ENCODE results near the gene EIPR1. TPM values are rescaled to one million over a fixed set of nuclear protein-coding genes. Genes with fewer than 3 reads are reported as not detected.

EIPR1 gene
- total and polyA plus RNA-seq, 2 donors (not counting 3 experiments of a cell fraction or from before 2014, with no cell fraction given), result 30.8 to 57.3 TPM

DNA sequence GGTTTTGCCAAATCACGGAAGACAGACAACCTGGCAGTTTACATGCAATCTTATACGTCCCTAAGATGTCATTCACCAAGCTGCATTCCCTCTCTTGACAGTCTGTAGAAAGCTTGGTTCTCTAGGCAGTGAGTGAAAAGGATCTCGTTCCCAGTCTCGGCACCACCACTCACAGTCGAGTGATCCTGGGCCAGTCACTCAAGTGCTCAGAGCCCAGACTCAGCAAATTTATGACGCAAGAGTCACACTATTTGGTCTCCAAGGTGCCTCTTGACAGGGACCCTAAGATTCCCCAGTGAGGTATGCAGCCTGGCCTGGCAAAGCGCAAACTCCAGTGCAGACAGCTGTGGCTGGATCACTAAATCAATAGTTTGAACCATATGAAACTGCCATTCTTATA is 77.9 kb downstream of the EIPR1 start:
- dilution Hi-C loops (cut with MboI; ENCODE audit: extremely low pct_ligation_motif_present, low sequenced_read_pairs) (no loop called here), intact Hi-C loops (cut with micrococcal nuclease) (loop anchor here (5.0 kb wide), 3 partner anchors 78 to 353 kb away; partner anchors contain the start of genes EIPR1 and TRAPPC12)
- H3K79me2 ChIP-seq (ENCODE audit: control insufficient read depth, insufficient read depth, low read length), result no peaks in the 10 kb centered on the region
- no peaks in the 10 kb centered on the region for H3K27me3 ChIP-seq (ENCODE audit: control insufficient read depth in 2 of 2, insufficient read depth in 2 of 2, low read length in 2 of 2)
- ChIA-PET POLR2A (no interaction called here), CTCF (no interaction called here)
- no peak overlapping the region for H3K27ac ChIP-seq (ENCODE audit: insufficient read depth, low read depth, low read length)
- no peaks in the 10 kb centered on the region for H4K20me1 ChIP-seq (replicated peaks; ENCODE audit: control insufficient read depth, extremely low read depth, insufficient read depth, low read length)
- BruUV-seq (replicated peaks), result no TSS peak
- H3K9me3 ChIP-seq (replicated peaks; ENCODE audit: control insufficient read depth, insufficient read depth, low read length), result no peaks in the 10 kb centered on the region
- no peak overlapping the region for H3K4me2 ChIP-seq (ENCODE audit: insufficient read depth, low read length)
- no peak for DNase-seq (ENCODE audit: low read depth, low spot score)
- H2AFZ ChIP-seq (ENCODE audit: low read depth, low read length), result no peak overlapping the region
- peaks cover 3% of the 10 kb centered on the region for H3K4me1 ChIP-seq (ENCODE audit: control insufficient read depth, extremely low read depth, insufficient read depth, low read length)
- H3K9ac ChIP-seq (replicated peaks; ENCODE audit: extremely low read depth, insufficient read depth, low read length), result no peak overlapping the region
- no peaks in the 10 kb centered on the region for H3K9me1 ChIP-seq (replicated peaks; ENCODE audit: control insufficient read depth, extremely low read depth, insufficient read depth, low read length)
- TF ChIP-seq POLR2A (IDR thresholded peaks at IDR 0.05; ENCODE audit: low read depth, low read length) (no peak), MYC (IDR thresholded peaks at IDR 0.05; ENCODE audit: low read depth, low read length) (no peak), EZH2 (IDR thresholded peaks at IDR 0.05; ENCODE audit: borderline replicate concordance, low read depth, low read length, severe bottlenecking) (no peak), FOS (IDR thresholded peaks at IDR 0.05; ENCODE audit: borderline replicate concordance, insufficient read depth, low read length) (no peak), POLR2AphosphoS5 (IDR thresholded peaks at IDR 0.05; ENCODE audit: insufficient read depth, low read depth, low read length) (no peak), JUN (IDR thresholded peaks at IDR 0.05; ENCODE audit: borderline replicate concordance, insufficient read depth, insufficient read length, low read depth) (no peak), GATA2 (IDR thresholded peaks at IDR 0.05; ENCODE audit: insufficient read depth, insufficient read length, low read depth, low read length) (no peak)
- TF ChIP-seq, protein P1, sequence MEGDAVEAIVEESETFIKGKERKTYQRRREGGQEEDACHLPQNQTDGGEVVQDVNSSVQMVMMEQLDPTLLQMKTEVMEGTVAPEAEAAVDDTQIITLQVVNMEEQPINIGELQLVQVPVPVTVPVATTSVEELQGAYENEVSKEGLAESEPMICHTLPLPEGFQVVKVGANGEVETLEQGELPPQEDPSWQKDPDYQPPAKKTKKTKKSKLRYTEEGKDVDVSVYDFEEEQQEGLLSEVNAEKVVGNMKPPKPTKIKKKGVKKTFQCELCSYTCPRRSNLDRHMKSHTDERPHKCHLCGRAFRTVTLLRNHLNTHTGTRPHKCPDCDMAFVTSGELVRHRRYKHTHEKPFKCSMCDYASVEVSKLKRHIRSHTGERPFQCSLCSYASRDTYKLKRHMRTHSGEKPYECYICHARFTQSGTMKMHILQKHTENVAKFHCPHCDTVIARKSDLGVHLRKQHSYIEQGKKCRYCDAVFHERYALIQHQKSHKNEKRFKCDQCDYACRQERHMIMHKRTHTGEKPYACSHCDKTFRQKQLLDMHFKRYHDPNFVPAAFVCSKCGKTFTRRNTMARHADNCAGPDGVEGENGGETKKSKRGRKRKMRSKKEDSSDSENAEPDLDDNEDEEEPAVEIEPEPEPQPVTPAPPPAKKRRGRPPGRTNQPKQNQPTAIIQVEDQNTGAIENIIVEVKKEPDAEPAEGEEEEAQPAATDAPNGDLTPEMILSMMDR (IDR thresholded peaks at IDR 0.05; ENCODE audit: extremely low read depth in 1 of 2, insufficient read depth in 1 of 2, low read depth in 1 of 2, low read length in 2 of 2), result no peak
- TF ChIP-seq, protein P2, sequence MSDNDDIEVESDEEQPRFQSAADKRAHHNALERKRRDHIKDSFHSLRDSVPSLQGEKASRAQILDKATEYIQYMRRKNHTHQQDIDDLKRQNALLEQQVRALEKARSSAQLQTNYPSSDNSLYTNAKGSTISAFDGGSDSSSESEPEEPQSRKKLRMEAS (IDR thresholded peaks at IDR 0.05; ENCODE audit: insufficient read depth, insufficient read length), result no peak
- no peaks in the 10 kb centered on the region for H3K36me3 ChIP-seq (ENCODE audit: control insufficient read depth in 2 of 2, extremely low read depth in 1 of 2, insufficient read depth in 2 of 2, low read length in 2 of 2)
- no peak overlapping the region for H3K4me3 ChIP-seq (replicated peaks in 1 of 3; ENCODE audit: insufficient read depth in 1 of 3, low read depth in 1 of 3, low read length in 3 of 3)
- FAIRE-seq, result no peak
